ENCODE data around the gene IFIT3.
A peak's percentile ranks its signal among the peaks of the same experiment; 100 is the strongest.

- TF ChIP-seq MAX (IDR thresholded peaks at IDR 0.05) (0 out of 2 replicates have a peak, but pooled peaks have one; percentile 24), CTCF (IDR thresholded peaks at IDR 0.05; ENCODE audit: control extremely low read depth in 1 of 3, insufficient read depth in 1 of 3, low read depth in 1 of 3, low read length in 3 of 3) (no peak), EZH2 (IDR thresholded peaks at IDR 0.05; ENCODE audit: low read depth, low read length, severe bottlenecking) (no peak), EP300 (IDR thresholded peaks at IDR 0.05; ENCODE audit: borderline replicate concordance in 1 of 2, low read depth in 2 of 2, low read length in 2 of 2) (no peak), CEBPB (IDR thresholded peaks at IDR 0.05; ENCODE audit: low read depth, low read length) (peak; percentile 92), SIRT6 (IDR thresholded peaks at IDR 0.05; ENCODE audit: low read length) (no peak), POLR2A (IDR thresholded peaks at IDR 0.05; ENCODE audit: control extremely low read depth in 1 of 2, low read depth in 2 of 2, low read length in 2 of 2) (no peak), CHD2 (IDR thresholded peaks at IDR 0.05; ENCODE audit: low read length) (no peak), TCF12 (IDR thresholded peaks at IDR 0.05; ENCODE audit: low read depth, low read length) (no peak), SIN3A (conservative IDR thresholded peaks at IDR 0.05 in 1 of 2, IDR thresholded peaks at IDR 0.05 in 1 of 2; ENCODE audit: low read depth in 1 of 2, low read length in 2 of 2) (no peak), CBX8 (IDR thresholded peaks at IDR 0.05; ENCODE audit: borderline replicate concordance, low read depth, low read length) (no peak), TBP (IDR thresholded peaks at IDR 0.05; ENCODE audit: low read depth, low read length) (no peak)
Observed at GRCh38 chr10:89346405-89347254, 18.8 kb downstream of the IFIT3 start.
